ENCODE results near the gene AASDHPPT. TPM values are rescaled to one million over a fixed set of nuclear protein-coding genes. Genes with fewer than 3 reads are reported as not detected.

AASDHPPT gene
- total and polyA plus RNA-seq, 9 of the 15 experiments (the other 6 are each of a cell fraction or from before 2014, with no cell fraction given): 48.7 to 115 (median 69.0) TPM

DNA sequence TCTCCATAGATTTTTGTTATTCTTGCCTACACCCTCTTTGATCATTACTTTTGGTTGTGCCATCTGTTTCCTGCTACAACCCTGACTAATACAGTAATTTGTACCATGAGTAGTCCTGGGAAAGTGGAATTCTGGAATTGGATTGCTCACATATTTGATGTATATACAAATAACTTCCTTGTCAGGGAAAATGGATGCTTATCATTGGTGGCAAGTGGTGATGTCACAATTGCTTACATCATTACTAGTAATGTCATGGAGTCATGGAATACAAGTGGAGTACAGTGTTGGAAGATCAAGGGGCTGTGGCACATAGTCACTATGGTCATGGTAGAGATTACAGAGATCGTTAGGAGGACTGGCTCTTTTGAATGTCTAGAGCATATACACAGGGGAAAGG, 24.4 kb downstream of the AASDHPPT start (continued):
- TF ChIP-seq, protein P1, sequence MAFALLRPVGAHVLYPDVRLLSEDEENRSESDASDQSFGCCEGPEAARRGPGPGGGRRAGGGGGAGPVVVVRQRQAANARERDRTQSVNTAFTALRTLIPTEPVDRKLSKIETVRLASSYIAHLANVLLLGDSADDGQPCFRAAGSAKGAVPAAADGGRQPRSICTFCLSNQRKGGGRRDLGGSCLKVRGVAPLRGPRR (CRISPR knock-in tag; IDR thresholded peaks at IDR 0.05): no peak
- TF ChIP-seq SPI1 (IDR thresholded peaks at IDR 0.05; ENCODE audit: borderline replicate concordance, low read depth, low read length) (no peak), NBN (IDR thresholded peaks at IDR 0.05; ENCODE audit: low read depth) (no peak), C11orf30 (IDR thresholded peaks at IDR 0.05; ENCODE audit: low read depth) (no peak), FOS (IDR thresholded peaks at IDR 0.05; ENCODE audit: extremely low read depth, insufficient read length) (no peak)

DNA sequence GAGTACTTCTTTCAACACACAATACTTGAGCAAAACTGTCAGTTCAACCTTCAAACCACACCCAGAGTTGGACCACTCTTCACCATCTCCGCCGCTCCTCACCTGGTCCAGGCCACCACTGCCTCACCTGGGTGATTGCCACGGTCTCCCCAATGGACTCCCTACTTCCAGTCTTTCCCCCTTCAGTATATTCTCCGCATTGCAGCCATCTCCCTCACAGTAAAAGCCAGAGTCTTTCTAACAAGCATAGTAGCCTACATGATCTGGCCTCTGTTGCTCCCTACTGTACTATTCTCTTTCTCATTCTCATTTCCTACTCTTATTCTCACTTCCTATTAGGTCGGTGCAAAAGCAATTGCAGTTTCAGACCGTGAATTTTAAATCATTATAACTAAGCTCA, 28.5 kb downstream of the AASDHPPT start:
- Histone ChIP-seq H3K79me2 (ENCODE audit: control insufficient read depth, insufficient read depth, low read length) (no peaks in the 10 kb centered on the region), H4K20me1 (replicated peaks; ENCODE audit: control insufficient read depth, insufficient read depth, low read length) (no peaks in the 10 kb centered on the region), H3K4me3 (no peak overlapping the region), H3K4me1 (replicated peaks in 1 of 2; ENCODE audit: control insufficient read depth in 2 of 2, insufficient read depth in 2 of 2, low read length in 2 of 2) (no peaks in the 10 kb centered on the region), H3K9me1 (ENCODE audit: control insufficient read depth, insufficient read depth, low read length) (no peaks in the 10 kb centered on the region), H3K27me3 (ENCODE audit: control insufficient read depth in 2 of 2, insufficient read depth in 2 of 2, low read length in 2 of 2) (peaks cover 0 to 3% of the 10 kb centered on the region in 2 experiments; a peak in 1 of 5 replicates), H2AFZ (ENCODE audit: low read depth, low read length) (no peak overlapping the region), H3K9me3 (replicated peaks; ENCODE audit: control insufficient read depth, insufficient read depth, low read depth, low read length) (no peaks in the 10 kb centered on the region), H3K36me3 (ENCODE audit: control insufficient read depth, insufficient read depth, low read length) (no peaks in the 10 kb centered on the region), H3K4me2 (ENCODE audit: insufficient read depth, low read length) (no peak overlapping the region), H3K9ac (ENCODE audit: insufficient read depth in 1 of 2, low read depth in 2 of 2, low read length in 2 of 2) (no peak overlapping the region), H3K27ac (ENCODE audit: extremely low read depth, low read depth, low read length) (no peak overlapping the region)
- no peak for ATAC-seq
- FAIRE-seq: no peak
- WGBS (ENCODE audit: insufficient coverage, low coverage, missing lambda C conversion rate): 0% methylated on average over 6 of the region's 6 CpGs
- ChIA-PET CTCF (ENCODE audit: low intra/inter-chr PET ratio) (no interaction called here), POLR2A (no interaction called here)
- TF ChIP-seq ARID2 (IDR thresholded peaks at IDR 0.05) (no peak), SMAD1 (IDR thresholded peaks at IDR 0.05; ENCODE audit: low read depth, low read length, partially characterized antibody) (no peak), JUNB (CRISPR knock-in tag; conservative IDR thresholded peaks at IDR 0.05) (no peak), KLF6 (CRISPR knock-in tag; IDR thresholded peaks at IDR 0.05; ENCODE audit: borderline replicate concordance) (no peak), SFPQ (IDR thresholded peaks at IDR 0.05; ENCODE audit: low read depth, low read length) (no peak)
- no peak for DNase-seq (ENCODE audit: extremely low read depth in 1 of 4, low spot score in 3 of 4)
- no TSS peak for BruUV-seq (replicated peaks)
- intact Hi-C loops (cut with micrococcal nuclease): no loop called here
- in situ Hi-C loops (cut with MboI): no loop called here

Data from K562 (cell line).